ENCODE measurements around the gene MAP4K2.

MAP4K2 gene

DNA sequence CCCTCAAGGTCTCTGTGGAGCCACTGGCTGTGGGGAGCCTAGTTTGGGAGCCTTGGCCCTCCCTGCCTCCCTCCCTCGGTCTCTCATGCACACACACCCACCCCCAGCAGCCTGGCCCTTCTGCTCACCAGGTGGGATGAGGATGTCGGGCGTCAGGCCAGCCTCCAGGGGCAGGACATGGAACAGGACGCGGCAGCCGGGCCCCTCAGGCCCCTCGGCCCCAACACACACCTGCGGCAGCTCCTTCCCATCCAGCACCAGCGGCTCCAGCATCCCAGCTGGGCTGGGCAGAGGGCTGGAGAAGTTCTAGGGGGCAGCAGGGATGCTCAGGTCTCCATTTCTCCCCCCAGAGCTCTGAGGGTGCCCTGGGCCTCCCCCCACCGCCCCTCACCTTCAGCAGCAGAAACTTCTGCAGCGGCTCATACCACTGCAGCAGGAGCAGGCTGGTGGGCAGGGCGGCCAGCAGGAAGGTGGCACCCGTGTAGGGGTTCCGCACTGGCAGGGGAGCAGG is 11.2 kb downstream of the MAP4K2 start:
- DNase-seq (ENCODE audit: low spot score) = no peak

DNA sequence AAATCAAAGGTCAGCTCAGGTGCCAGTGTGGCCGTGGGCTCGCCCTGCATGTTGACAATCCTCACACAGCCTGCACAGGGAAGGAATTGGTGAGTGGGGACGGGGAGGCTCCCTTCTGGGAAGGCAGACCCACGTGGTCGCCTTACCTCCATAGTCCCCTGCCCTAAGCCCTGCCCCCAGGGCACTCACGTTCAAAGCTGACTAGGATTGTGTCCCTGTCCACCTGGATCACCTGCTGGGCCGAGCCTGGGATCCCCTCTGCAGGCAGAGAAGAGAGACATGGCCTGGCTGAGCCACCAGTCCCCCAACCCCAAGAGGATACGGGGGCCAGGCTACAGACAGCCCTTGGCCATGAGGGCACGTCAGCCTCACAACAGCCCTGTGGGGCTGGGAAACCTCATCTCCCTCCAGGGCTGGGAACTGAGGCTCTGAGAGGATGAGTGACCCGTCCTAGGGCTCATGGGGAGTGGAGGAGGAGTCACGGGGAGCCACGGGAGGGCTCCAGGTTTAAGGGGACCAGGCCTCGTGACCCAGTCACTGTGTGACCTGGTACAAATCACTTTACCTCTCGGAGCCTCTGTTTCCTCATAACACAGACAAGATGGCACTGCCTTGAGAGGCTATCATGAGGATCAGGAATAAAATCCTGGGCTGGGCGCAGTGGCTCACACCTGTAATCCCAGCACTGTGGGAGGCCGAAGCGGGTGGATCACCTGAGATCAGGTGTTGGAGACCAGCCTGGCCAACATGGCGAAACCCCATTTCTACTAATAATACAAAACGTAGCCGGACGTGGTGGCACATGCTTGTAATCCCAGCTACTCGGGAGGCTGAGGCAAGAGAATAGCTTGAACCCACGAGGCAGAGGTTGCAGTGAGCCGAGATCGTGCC is 12.6 kb downstream of the MAP4K2 start:
- no peak for DNase-seq (ENCODE audit: low spot score)

DNA sequence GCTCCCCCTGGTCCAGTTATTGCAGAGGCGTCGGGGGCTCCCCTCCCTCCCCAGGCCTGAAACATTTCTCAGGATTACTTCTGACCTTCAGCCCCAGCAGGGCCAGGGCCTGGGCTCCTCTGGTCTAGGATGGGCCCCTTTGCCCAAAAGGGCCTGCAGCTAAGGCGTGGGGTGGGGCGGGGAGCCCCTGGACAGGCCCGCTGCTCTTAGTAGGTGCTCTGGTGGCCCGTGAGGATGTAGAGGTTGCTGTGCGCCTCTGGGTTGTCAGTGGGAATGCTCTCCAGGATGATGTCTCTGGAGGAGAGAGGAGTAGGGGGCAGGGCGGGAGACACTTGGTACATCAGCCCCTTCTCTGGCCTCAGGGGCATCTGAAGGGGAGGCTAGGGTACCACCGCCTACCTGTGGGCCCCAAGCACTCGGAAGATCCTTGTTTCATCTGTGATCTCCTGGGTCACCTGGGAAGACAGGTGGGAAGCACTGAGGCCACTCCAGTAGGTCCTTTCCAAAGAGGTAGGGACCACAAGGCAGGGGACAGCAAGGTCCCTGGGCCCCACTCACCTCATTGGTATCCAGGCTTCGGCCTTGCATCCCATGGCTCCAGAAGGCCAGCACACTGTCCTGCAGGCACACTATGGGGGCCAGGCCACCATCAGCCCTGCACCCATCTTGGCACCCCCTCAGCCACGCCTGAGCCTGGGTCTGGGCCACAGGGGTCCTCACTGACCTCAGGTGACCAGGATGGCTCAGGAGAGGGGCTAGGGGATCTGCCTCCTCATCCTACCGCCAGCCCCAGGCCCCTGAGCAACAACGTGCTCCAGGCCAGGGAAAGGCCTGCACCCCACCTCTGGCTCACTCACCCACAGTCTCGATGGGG is 13.4 kb downstream of the MAP4K2 start:
- no peak for DNase-seq (ENCODE audit: low spot score)

DNA sequence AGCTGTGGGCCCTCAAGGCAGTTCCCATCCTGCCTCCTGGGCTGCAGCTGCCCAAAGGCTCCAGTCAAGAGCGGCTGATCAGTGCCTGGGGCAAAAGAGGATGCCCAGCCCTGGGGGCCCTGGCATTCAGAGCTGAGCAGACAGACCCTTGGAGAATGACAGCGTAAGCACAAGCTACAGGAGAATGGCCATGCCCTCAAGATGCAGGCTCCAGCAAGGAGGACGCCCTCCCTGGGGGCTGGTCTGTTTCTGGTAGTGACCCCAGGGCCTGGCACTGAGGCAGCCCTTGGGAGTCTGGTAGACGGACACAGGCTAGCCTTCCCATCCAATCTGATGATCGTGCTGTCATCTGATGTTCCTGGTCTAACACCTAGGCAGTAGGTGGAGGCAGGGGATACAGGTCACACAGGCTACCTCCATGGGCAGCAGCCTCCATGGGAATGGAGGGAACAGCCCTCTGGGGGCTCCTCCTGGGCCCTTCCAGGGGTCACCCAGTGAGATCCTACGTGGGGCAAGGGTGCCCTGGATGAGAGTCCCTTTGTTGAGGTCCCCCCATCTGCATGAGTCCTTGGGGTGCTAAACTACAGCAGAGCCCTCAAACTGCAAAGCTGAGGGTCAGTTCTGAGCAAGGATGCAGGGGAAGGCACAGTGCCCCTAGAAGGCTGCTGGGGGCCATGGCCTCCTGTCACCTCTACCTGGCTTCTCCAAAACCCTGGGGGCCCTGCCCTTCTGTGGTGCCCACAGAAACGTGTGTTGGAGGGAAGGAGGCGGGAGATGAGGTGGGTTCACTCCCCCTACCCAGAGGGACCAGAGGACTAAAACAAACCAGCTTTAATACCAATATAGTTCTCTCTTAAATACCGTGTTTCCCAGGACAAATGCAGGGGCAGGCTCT is 14.4 kb downstream of the MAP4K2 start:
- DNase-seq (ENCODE audit: low spot score) = no peak

DNA sequence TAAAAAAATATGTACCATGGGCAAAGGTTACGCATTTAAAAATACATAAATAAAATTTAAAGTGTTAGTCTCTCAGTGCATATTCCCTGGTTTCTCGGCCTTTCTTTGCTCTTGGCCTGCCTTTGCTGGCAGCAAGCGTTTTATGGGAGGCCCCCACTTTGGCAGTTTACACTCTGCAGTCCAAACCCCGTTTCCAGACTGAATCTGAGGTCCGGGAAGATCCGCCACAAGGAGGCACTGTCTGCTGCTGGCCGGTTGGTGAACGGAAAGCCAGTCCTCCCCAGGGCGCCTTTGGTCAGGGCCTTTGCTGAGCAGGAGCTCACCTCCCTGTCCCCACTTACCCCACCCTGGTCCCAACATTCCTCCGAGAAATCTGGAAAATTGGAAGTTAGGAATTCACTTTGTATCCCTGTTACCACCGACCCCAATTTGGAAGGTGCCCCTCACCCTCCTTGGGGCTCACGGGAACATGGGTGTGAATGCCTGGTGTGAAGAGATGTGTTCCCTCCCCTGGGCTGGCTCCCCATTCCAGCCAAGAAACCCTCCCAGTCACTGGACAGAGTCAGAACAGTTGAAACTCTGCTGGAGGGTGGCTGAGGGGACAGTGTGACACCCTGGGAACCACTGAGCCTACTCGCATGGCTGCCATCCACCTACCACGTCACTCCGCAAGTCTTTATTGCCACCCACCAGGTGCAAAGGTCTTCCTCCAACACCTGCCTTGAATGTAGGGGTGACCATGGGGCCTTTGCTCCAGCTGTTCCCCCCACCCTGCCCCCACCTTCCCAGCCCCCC is 15.3 kb downstream of the MAP4K2 start:
- DNase-seq (ENCODE audit: low spot score) = peak; percentile 84

DNA sequence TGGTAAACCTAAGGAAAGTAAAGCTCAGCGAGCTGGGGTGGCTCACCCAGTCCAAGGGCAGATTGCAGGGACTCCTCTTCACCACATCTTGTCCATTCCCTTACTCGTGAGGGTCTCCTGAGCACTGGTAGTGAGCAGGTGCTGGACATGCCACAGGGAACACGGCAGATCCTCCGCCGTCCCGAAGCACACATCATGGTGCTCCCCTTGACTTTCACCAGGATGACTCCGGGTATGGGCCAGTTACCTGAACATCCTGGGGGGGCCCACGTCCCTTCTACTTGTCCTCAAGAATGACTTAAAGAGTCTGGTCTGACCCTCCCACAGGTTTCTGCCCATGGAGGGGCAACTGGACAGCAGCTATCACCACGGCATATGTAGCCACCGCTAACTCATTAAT is 16.7 kb downstream of the MAP4K2 start:
- DNase-seq (ENCODE audit: low spot score) = no peak

DNA sequence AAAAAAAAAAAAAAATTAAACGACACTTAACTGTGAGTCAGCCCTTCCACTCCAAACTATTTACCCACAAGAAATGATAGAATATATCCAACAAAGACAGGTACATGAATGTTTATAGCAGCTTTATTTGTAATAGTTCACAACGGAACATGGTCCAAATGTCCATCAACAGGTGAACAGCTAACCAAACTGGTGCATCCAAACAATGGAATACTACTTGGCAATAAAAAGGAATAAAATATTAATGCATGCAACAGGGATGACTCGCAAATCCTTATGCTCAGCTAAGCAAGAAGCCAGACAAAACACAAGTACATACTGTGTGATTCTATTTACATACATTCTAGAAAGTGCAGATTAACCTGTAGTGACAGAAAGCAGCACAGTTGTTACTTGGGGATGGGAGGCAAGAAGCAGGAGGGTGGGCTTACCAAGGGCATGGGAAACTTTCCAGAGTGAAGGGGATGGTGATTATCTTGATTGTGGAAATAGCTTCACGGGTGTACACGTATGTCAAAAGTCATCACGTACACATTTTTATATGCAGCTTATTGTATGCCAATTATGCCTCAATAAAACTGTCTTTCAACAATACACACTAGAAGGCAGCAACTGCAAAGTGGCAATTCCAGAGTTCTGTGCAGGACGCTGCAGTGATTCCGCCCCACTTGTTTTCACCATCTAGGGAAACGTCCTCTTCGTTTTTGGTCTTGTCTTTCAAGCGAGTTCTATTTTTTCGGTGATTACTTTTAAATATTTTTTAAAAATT is 18.0 kb downstream of the MAP4K2 start:
- DNase-seq (ENCODE audit: low spot score) = no peak

DNA sequence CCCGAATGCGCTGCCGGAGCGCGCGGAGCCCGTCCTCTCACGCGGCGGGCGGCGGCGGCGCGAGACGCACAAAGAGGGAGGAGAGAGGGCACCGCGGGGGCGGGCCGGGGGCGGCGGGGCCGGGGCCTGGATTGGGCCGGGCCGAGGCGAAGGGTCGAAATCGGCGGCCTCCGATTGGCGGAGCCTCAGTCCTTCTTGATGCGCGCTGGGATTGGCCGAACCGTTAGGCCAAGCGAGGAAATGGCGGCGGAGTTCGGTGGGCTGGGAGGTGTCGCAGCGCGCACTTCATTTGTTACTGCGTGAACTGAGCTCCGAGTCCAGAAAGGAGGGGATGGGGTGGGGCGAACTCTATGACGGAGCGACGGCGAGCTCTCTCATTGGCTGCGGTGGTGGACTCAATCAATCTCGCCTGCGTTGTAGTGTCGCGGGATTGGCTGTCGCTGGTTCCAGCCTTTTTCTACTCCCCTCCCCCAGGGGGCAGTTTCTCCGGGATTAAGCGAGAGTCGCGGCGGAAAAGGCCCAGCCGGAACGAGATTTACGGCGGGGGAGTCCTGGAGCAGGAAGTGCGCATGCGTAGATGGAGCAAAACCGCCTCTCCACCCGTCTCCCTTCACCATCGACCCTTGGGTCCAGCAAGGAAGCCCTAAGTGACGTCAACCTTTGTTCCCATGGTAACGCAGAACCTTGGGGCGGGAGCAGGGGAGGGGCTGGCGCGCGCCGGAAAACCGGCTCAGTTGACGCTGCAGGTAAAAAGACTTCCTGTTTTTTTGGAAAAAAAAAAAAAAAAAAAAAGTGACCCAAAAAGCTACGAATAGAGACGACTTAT is 24.3 kb downstream of the MAP4K2 start, which contains the start of gene SF1:
TSS of gene SF1 (minus strand) at position 70 of the 826 bp plus-strand sequence. CDS start 150 bp downstream, outside the sequence.
- DNase-seq (ENCODE audit: low spot score) = peak; percentile 98

DNA sequence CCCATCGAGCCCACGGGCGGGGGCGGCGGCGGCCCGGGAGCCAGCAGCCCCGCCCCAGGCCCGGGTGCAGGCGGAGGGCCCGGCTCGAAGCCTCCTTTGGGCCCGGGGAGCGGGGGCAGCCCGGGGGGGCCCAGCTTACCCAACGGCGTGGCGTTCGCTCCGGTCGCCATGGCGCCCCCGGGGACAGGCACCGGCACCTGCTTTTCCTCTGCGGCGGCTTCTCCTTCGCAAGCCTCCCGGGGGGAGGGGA is 24.9 kb downstream of the MAP4K2 start:
- DNase-seq (ENCODE audit: low spot score) = no peak

DNA sequence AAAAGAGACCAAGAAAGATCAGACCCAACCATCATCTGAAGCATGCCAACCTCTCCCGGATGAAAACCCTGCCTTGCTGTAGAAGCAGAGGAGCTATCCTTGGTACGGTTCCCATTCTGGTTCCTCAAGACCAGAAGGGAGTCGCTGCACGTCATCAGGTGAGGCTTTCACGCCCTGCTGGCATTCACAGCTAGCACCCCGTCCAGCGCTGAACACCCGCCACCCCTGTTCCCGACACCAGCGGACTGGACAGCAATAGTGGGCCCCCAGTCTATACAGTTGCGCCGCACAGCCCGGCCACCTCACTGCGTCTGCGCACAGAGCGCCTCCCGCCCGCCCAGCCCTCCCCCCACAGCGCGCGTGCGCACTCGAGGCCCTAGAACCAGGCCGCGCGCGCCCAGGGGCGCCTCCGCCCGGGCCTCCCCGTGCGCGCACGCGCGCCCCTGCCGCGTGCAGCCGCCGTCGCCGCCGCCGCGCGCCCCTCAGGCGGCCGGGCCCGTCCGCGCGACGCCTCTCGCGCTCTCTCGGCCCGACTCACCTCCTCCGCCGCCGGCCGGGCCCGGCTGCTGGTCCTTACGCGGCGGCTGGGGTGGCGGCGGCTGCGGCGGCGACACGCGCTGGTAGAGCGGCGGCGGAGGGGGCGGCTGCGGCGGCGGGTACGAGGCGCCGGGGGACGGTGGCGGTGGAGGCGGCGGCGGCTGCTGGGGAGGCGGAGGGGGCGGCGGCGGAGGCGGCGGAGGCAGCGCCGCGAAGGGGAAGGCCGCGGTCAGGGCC is 25.4 kb downstream of the MAP4K2 start:
- DNase-seq (ENCODE audit: low spot score) = peak; percentile 100

DNA sequence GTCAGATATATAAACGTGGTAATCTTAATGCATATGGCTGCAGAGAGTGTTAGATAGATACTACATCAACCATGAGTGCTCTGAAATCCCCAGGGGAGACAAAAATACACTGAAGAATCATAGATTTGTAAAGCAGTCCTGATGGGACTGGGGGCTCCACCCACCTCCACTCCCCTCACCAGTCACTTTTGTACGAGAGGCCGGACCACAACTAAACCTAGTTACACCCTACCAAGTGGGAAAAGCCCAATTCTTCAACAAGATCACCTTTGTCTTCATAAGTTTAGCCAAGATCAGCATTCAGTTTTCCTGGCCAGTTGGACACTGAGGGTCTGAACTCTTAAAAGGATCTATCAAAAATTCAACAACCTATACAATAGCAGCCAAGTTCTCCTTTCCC is 26.1 kb downstream of the MAP4K2 start:
- DNase-seq (ENCODE audit: low spot score) = no peak

DNA sequence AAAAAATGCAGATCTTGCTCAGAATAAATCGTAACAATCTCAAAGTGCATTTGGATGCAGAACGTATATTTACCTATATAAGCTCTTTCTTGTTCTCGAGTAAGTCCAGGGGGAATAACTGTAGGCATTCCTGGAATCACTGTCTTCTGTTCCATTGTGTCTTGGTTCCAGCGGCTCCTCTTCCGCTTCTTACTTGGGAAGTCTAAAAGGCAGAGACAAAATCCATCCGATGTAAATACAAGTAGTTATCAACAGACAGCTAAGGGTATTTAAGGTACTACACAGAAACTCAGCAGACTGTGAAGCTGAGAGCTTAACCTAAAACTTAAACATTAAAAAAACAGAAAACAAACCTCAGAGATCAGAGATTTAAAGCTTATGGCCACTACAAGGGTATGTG is 26.6 kb downstream of the MAP4K2 start:
- no peak for DNase-seq (ENCODE audit: low spot score)

DNA sequence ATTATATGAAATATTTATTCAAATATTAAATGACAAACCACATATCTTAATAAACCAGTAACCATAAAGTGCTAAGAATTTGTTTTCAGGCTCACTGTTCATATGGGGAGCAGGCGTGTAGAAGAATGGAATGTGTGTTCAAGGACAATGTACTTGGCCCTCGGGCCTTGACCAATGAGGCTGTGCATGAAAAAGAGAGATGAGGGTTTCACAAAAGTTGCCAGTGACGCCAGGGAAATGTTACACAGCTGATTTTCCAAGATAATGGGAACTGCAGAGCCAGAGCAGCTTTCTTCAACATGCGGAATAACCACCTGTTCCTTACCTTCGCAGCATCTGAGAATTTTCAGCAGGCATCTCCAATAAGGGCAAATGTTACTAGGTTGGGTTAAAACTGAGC is 28.9 kb downstream of the MAP4K2 start:
- DNase-seq (ENCODE audit: low spot score) = no peak

DNA sequence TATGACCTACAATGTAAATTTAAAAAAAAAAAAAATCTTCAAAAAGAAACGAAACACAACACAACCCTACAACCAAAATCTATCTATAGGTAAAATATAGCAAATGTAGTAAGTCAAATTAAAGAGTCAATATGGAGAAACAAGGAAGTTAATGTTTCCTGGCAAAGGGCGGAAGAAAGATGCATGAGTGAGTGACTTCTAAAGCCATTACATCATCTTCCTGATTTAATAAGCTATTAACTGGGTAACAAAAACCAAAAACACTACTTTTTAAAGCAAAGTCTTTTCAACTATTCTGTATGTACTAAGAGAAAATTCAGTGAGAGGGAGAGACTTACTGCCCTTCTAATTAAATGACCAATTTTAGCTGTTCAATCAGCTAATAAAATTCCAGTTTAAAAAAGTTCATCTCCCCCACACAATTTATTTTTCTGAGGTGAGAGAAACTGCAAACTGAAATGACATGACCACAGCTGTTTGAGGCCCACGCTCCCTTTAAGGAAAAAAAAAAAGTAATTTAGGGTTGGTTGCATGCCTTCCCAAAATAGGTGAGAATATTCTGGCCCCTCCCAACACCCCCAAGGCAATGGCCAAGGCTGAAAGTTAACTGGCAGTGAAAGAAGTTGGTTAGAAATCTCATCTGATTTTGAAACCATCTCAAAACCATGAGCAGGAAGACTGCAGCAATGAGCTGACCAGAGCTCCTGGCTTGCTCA is 30.6 kb downstream of the MAP4K2 start:
- no peak for DNase-seq (ENCODE audit: low spot score)

DNA sequence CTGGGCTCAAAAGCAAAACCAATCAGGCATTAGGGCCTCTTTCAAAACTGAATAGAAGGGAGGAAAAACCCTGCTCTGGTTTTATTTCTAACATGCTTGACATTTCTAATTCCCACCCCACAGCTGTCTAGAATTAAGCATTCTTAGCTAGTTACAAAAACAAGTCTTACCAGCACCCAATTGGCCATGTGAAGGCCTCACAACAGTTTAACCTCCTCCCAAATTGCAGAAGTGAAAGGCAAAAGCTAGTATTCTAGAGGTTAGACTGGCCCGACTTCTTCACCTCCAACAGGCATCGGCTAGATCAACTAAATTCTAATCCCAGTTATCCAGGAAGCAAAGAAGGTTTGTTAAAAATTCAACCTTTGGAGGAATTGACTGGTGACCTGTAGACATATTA is 31.2 kb downstream of the MAP4K2 start:
- DNase-seq (ENCODE audit: low spot score) = no peak

DNA sequence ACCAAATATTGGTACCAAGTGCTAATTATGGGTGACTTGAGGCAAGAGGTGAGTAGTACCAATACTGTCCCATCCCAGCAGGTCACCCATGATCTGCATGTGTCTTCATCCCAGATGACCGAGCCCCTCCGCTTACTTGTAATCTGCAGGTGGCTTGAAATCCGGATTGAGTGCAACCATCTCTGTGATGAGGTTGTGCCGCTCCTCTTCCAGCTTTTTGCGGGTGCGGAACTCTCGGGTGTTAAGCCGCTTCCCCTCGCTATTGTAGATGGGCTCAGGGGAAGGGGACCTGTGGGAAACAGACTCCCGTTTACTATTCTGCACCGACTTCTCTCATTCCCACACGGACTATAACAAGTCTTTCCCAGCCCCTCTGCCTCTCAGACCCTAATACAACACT is 32.9 kb downstream of the MAP4K2 start:
- DNase-seq (ENCODE audit: low spot score) = no peak

DNA sequence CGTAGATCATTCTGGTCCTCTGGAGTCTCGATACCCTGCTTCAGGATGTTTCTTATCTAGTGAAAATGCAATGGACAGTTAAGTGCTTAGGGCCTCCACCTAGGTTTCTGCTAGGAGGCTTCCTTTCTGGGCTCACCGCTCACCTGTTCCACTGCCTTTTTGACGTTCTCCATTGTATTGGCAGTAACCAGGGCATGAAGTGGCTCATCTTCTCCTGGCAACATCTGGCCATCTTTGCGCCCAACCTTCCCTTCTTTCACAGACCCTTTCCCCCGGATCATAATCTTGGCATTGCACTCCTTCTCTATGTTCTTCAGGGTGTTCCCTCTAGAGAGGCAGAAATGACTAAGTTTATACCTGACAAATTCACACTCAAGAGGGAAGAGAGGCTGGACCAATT is 33.7 kb downstream of the MAP4K2 start:
- DNase-seq (ENCODE audit: low spot score) = no peak

DNA sequence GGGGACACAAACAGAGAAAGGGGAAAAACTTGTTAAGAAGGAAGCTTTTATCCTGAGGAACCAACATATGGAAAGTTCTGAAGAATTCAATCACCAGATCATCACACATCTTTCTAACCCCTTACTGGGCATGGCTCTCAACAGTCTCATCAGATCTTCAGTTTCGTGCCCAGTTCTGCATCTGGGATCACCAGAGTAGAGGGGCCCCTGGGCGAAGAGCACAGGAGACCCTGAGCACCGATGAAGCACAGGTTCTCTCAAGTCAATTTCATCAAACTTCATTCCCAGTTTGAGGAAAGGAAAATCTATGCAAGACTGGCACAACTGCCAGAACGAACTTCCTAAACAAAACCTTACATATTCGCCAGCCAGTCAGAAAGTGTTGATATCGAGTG is 34.7 kb downstream of the MAP4K2 start:
- DNase-seq (ENCODE audit: low spot score) = no peak
